Sciatic nerve (tissue), 2 donors: Measurements from ENCODE around the gene FAM83E. TPM values are rescaled to one million over a fixed set of nuclear protein-coding genes. Genes with fewer than 3 reads are reported as not detected.

Source experiments
- ATAC-seq: fragments of 200-7000 bp; cut with Tn5 transposase; one replicate; pipeline ENCODE4 v1.9.1; 2020; ENCODE audit warnings: mild to moderate bottlenecking, moderate library complexity
- DNase-seq: peaks from one replicate; pipeline ENCODE4 v3.0.0-alpha.2; 2020; ENCODE audit warnings: low spot score
- intact Hi-C: fragments of 100-400 bp; cut with DNase I; formaldehyde crosslinking; loops from one replicate; pipeline ENCODE4 v1.14.2; 2022
- total RNA-seq: library from RNA; stranded (reverse); fragmentation: NEBNext Ultra II Directional; extraction: Animal tissue kit (Norgen Biotek cat#: 25700); gene quantifications from one replicate; pipeline ENCODE4 v1.2.1, GENCODE V29; 2021
- donor health status: DM: no; HTN: no; CAD: no.
- donor health status: DM: no; HTN: no; CAD: no.

Gene FAM83E
- total RNA-seq, 1 donor from 2014 or later = not detected

DNA sequence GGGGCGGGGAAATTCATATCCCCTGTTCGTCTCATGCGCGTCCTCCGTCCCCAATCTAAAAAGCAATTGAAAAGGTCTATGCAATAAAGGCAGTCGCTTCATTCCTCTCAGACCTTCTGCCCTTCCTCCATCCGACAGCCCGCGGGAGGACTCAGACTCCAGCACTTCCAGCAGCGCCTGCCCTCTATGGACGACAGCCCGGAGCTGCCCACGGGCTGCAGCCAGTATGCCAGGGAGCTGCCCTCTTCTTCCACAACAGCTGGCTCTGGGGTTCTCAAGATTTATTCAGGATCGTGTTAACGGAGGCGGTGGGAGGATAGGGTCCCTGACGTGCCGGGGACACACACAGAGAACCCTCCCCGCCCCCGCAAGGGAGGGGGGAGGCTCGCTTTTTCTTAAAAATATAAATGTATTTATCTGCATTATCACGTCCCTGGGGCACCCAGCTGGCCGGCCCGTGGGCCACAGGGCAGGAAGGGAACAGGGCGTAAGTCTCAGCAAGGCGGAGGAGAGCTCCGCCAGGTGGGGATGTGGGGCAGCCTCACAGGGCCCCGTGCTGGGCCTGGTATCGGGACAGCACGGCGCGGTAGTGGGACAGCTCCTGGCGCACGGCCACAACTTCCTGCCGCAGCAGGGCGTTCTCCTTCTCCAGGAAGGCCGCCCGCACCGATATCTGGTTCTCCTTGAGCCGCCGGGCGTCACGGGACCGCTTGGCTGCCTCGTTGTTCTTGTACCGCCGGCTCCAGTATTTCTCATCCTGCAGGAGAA is 15.6 kb upstream of the FAM83E start:
- DNase-seq (peak; percentile 83), ATAC-seq (no peak)
- intact Hi-C loops = no loop called here

GRCh38 chr19:48629599-48630295 is 14.9 kb upstream of the FAM83E start:
- DNase-seq (peak; percentile 83), ATAC-seq (peak; percentile 9)
- intact Hi-C loops = no loop called here

GRCh38 chr19:48629297-48629598 is 14.4 kb upstream of the FAM83E start:
- no peak for ATAC-seq
- intact Hi-C loops = no loop called here
- peak; percentile 61 for DNase-seq

GRCh38 chr19:48628486-48629296 is 13.8 kb upstream of the FAM83E start:
- intact Hi-C loops = no loop called here
- ATAC-seq (no peak), DNase-seq (peak; percentile 71)

- ATAC-seq = no peak
- DNase-seq = no peak
- intact Hi-C loops = no loop called here
Measured at GRCh38 chr19:48627865-48628314, 13.0 kb upstream of the FAM83E start.

DNA sequence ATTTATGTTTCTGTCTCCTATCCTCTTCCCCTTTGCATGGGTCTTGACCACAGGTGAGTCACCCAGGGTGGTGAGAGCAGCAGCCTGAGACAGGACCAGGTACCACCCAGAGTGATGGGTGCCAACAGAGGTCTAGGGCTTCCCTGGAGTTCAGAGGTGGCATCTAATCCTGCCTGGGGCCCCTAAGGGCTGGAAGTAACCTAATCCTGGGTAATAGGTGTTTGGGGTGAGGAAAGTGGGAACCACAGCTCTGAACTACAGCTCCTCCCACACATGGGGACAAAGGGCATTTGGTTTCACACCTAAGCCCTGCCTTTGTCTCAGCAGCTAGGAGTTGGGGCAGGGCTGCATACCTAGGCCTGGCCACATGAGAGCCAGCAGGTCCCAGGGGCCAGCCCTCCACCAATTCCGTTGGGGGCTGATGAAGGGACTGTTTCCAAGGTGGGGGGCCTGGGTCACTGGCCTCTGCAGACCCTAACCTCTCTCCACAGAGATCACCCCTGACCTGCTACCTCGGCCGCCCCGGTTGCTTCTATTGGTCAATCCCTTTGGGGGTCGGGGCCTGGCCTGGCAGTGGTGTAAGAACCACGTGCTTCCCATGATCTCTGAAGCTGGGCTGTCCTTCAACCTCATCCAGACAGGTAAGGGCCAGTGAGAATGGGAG is 12.5 kb upstream of the FAM83E start:
- DNase-seq (no peak), ATAC-seq (no peak)
- intact Hi-C loops = no loop called here

DNA sequence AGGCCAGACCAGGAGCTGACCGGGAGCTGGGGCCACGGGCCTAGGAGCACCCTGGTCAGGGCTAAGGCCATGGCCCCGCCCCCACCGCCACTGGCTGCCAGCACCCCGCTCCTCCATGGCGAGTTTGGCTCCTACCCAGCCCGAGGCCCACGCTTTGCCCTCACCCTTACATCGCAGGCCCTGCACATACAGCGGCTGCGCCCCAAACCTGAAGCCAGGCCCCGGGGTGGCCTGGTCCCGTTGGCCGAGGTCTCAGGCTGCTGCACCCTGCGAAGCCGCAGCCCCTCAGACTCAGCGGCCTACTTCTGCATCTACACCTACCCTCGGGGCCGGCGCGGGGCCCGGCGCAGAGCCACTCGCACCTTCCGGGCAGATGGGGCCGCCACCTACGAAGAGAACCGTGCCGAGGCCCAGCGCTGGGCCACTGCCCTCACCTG is 11.0 kb upstream of the FAM83E start:
- no peak for DNase-seq

GRCh38 chr19:48624791-48625723 is 10.2 kb upstream of the FAM83E start:
- ATAC-seq (no peak), DNase-seq (no peak)
- intact Hi-C loops = no loop called here

More for the DNA sequence above, 11.0 kb upstream of the FAM83E start:
- ATAC-seq = no peak
- intact Hi-C loops = no loop called here

GRCh38 chr19:48624067-48624594 is 9.3 kb upstream of the FAM83E start:
- ATAC-seq (peak; percentile 88), DNase-seq (peak; percentile 99)
- intact Hi-C loops = no loop called here

- intact Hi-C loops = no loop called here
- DNase-seq (no peak), ATAC-seq (no peak)
Measured at GRCh38 chr19:48623556-48624066, 8.7 kb upstream of the FAM83E start.

- intact Hi-C loops = no loop called here
- no peak for ATAC-seq
- no peak for DNase-seq
Measured at GRCh38 chr19:48619692-48620585, 5.1 kb upstream of the FAM83E start.

GRCh38 chr19:48618916-48619691 is 4.2 kb upstream of the FAM83E start, which contains the start of the genes RPL18 and SPHK2:
RPL18 (minus strand) TSS chr19:48619178; CDS start chr19:48619143, 35 bp downstream.
SPHK2 (plus strand) TSS chr19:48619506; CDS start chr19:48620515, 1,009 bp downstream.
- DNase-seq (peak; percentile 97), ATAC-seq (peak; percentile 95)
- intact Hi-C loops = no loop called here

- ATAC-seq = no peak
- intact Hi-C loops = no loop called here
- DNase-seq = no peak
Measured at GRCh38 chr19:48618278-48618915, 3.5 kb upstream of the FAM83E start.

- intact Hi-C loops = no loop called here
- DNase-seq = no peak
- ATAC-seq = no peak
Measured at GRCh38 chr19:48617146-48617937, 2.5 kb upstream of the FAM83E start.
